HG02571 (cell line): ENCODE results near the gene EML6.

Experiments used
- ATAC-seq: cut with Tn5 transposase; IDR thresholded peaks from one replicate; pipeline ENCODE4 v1.9.1; 2021; ENCODE audit warnings: mild to moderate bottlenecking, moderate library complexity; ENCODE audit not compliant: unreplicated experiment

Gene EML6

GRCh38 chr2:54789878-54790277, 66.4 kb downstream of the EML6 start:
- no peak for ATAC-seq

DNA sequence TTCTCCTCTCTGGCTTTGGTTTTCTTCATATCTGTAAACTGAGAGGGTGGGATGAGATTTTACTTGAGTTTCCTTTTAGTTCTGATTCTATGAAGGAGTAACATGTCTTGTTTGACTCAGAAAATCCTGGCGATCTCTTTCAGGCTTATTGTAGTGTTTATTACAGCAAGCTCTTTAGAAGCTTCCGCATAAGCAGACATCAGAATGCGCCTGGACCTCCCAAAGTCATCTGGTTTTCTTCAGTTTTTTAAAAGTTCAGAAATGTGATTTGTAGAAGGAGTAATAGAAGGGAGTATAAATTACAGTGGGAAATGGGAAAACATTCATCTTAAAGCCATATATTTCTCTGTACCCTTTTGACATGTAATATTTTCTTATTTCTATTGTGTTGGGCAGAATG, 68.4 kb downstream of the EML6 start:
- no peak for ATAC-seq

DNA sequence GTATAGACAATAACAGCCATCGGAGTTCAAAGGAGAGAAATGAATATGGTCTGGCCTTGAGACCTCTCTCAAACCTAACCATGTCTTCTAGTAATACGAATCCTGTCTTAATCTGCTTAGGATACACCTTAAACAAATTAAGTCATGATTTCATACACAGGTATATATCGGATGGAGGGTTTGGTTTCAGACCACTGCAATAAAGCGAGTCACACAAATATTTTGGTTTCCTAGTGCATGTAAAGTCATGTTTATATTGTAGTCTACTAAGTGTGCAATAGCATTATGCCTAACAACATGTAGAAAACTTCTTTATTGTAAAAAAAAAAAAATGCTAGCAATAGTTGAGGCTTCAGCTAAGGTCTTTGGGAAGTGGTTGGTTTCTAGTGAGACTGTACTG, 73.8 kb downstream of the EML6 start:
- ATAC-seq = no peak

- ATAC-seq = no peak
These were observed 77.9 kb downstream of the EML6 start for GRCh38 chr2:54801352-54801751.

- no peak for ATAC-seq
These were observed 80.6 kb downstream of the EML6 start for GRCh38 chr2:54803783-54804751.

GRCh38 chr2:54805255-54805654, 81.8 kb downstream of the EML6 start:
- no peak for ATAC-seq

DNA sequence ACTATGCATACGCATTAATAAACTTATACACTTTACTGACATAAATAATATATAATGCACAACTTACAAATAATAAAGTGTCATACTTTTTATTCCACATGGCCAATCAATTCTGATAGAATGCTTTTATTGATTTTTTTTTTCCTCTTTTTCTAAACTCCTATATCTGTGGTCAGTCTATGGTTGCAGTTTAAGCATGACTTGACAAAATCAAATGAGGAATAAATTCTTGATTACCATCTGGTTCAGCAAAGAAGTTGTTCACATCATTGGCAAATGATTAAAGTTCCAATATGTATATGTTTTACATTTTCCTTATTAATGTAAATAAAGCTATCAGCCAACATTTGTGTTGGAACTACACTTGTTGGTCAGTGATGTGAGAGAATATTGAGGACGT, 83.5 kb downstream of the EML6 start:
- ATAC-seq = no peak

DNA sequence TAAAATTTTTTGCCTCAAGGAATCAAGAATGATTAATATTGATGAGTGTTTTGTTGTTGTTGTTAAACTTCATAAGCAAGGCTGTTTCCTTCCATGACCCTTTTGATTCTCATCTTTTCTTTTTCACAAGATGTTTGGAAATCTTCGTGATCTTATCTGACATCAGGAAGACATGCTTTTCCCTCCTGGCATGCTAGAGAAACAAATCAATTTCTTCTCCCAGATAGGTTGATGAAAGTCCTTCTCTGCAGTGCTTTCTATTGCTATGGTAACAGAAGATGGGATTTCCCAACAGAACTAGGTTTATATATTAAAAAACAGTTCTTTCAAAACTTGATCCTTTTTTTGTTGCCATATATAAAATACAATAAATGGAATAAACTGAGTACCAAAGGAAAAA, 85.2 kb downstream of the EML6 start:
- no peak for ATAC-seq

- no peak for ATAC-seq
These were observed 86.4 kb downstream of the EML6 start for GRCh38 chr2:54809819-54810218.

- no peak for ATAC-seq
These were observed 86.8 kb downstream of the EML6 start for GRCh38 chr2:54810246-54810645.

GRCh38 chr2:54813584-54813983, 90.1 kb downstream of the EML6 start:
- no peak for ATAC-seq

- no peak for ATAC-seq
These were observed 91.1 kb downstream of the EML6 start for GRCh38 chr2:54814389-54815147.

DNA sequence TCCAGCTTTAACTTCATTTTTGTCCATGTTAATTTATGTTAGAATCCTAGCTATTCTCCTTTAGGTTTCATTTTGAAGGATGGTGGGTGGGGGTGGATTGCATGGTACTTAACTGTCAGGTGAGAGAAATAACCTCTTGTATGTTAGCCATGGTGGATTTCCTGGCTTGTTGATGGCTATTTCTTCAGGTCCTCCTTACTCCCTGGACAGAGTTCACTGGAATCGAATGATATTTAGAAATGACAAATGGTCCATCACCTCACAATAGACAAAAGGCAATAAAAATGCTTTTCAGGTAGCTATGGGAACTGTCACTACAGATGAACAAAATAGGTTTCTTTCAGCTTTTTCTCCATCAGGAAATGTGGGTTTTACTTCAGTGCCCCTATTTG, 91.7 kb downstream of the EML6 start:
- no peak for ATAC-seq

- no peak for ATAC-seq
These were observed 94.8 kb downstream of the EML6 start for GRCh38 chr2:54818226-54818625.

DNA sequence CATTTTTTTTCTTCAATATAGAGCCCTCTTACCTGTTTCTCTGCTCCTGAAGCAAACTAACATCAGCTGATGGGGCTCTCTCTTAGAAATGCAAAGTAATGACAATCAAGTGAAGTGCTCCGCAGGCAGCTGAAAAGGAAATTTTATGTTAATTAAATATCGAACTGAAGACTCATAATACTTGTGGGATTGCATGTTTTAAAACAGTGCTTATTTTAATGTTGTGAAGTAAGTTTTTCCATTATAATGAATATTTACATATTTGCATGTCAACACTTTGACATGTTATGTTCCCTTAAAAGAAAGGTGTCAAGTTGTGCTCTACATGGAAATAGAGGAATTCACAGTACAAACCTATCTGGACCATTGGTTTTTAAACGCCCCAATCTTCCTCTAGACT, 97.1 kb downstream of the EML6 start:
- ATAC-seq = no peak

DNA sequence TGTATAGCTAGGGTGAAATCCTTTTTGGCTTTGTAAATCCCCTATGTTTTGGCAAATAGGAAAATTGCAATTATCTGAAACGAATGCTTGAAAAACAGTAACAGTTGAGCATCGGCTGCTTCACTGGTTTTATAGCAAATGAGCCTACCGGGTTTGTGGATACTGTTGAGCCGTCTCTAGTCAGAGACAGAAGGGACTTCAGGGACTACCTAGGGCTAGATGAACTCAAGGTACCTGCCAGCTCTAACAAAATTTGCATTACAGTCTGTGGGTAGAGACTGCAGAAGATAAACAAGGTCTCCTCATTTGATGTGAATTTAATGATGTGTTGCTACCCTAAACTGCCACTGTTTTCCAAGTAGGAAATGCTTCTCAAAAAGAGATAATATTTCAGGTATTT, 101.1 kb downstream of the EML6 start:
- ATAC-seq = no peak

GRCh38 chr2:54830546-54830945, 107.1 kb downstream of the EML6 start:
- no peak for ATAC-seq

GRCh38 chr2:54831480-54831879, 108.0 kb downstream of the EML6 start:
- no peak for ATAC-seq

- ATAC-seq = no peak
These were observed 111.3 kb downstream of the EML6 start for GRCh38 chr2:54834721-54835120.

DNA sequence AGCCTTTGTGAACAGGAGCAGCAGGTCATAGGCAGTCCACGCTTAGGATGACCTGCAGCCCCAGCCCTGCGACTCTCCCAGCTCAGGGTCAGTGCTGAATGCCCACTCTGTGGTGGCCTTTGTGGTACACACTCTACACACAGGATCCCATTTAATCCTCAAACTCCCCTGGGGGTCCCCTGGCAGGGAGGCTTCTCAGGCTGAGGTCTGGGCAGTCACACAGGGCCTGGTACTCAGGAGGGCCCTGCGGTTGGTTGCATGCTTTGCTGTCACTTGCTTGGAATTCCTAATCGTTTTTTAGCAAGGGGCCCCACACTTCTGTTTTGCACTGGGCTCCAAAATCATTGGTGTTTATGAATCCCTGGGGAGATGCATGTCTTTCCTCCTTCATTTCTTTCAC, 113.0 kb downstream of the EML6 start:
- ATAC-seq = no peak

DNA sequence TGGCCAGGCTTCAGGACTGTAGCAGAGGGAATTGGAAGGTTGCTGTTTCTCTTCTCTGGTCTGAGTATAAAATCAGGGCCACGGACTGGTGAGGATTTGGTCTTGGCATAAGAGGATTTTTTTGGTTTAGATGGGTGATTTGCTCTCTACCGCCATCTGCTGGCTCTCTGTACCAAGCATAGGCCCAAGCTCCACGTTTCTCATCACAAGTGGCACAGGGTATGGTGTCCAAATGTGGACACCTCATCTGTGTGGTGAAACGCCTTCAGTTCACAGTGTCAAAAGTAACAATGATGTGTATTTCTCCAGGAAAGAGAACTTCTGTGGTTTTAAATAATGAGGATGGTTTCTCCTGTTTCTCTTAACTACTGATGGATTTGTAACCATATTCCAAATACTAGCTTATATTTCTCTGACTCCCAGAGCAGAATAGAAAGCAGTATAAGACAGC, 115.1 kb downstream of the EML6 start:
- ATAC-seq = peak; percentile 63
